GM12878 (cell line): ENCODE results near the gene DCPS. TPM values are rescaled to one million over a fixed set of nuclear protein-coding genes. Genes with fewer than 3 reads are reported as not detected.

Experiments
- ATAC-seq: fragments of 200-7000 bp; cut with Tn5 transposase; 3 replicates; pipeline ENCODE4 v1.9.1; 2020; ENCODE audit warnings: mild to moderate bottlenecking, moderate library complexity
- BruUV-seq: library from RNA; stranded (reverse); fragments of 400-500 nt; replicated peaks from 2 replicates; lab custom pipeline; 2021; lab: Mats Ljungman, UMichigan
- CTCF ChIA-PET: fragments of 300-600 bp; sonication (Branson Sonifier 250); formaldehyde crosslinking; extraction: SDS; loops from one replicate; lab custom pipeline; 2021; ENCODE audit warnings: inconsistent platforms; lab: Yijun Ruan, JAX
- POLR2A ChIA-PET: fragments of 350-600 bp; formaldehyde crosslinking; extraction: SDS; loops from one replicate; lab custom pipeline; 2021; ENCODE audit warnings: inconsistent platforms; lab: Charles Lee
- RAD21 ChIA-PET: fragments of 300-600 bp; sonication (Branson Sonifier 250); formaldehyde crosslinking; loops from one replicate; lab custom pipeline; 2023; ENCODE audit warnings: antibody characterized with exemption; ENCODE audit not compliant: unreplicated experiment; lab: Charles Lee
- SMC1A ChIA-PET: fragments of 300-600 bp; sonication (Branson Sonifier 250); formaldehyde crosslinking; loops from one replicate; lab custom pipeline; 2023; ENCODE audit not compliant: unreplicated experiment, uncharacterized antibody; lab: Charles Lee
- DNase-seq: peaks from one replicate; pipeline ENCODE4 v3.0.0-alpha.2; 2011; ENCODE audit warnings: low read depth, low spot score
- FAIRE-seq: peaks from 3 replicates; lab custom pipeline; 2011; peaks lifted over from hg19 to GRCh38; lab: Jason Lieb, UNC
- H2AFZ ChIP-seq: 2 replicates; pipeline ENCODE4 v1.6.0; 2011; ENCODE audit warnings: low read depth, low read length, control low read depth; ENCODE audit not compliant: control insufficient read depth
- H3K27ac ChIP-seq: 2 replicates; pipeline ENCODE4 v1.5.1; 2011; ENCODE audit warnings: control low read depth; ENCODE audit not compliant: control insufficient read depth, insufficient read depth
- H3K27me3 ChIP-seq, 2 experiments: replicated peaks in 1 of 2; 2 replicates each; pipeline versions ENCODE4 v1.6.0 to v1.6.1; 2011; ENCODE audit warnings: low read length in 1 of 2; ENCODE audit not compliant: control insufficient read depth in 2 of 2, insufficient read depth in 2 of 2
- H3K36me3 ChIP-seq, 2 experiments: 2 replicates each; pipeline ENCODE4 v1.5.1; 2011; ENCODE audit warnings: low read length in 1 of 2; ENCODE audit not compliant: control insufficient read depth in 2 of 2, insufficient read depth in 2 of 2
- H3K4me1 ChIP-seq: 2 replicates; pipeline ENCODE4 v1.6.1; 2011; ENCODE audit warnings: mild to moderate bottlenecking, low read length, moderate library complexity, mixed read lengths; ENCODE audit not compliant: control insufficient read depth, insufficient read depth
- H3K4me2 ChIP-seq: 2 replicates; pipeline ENCODE4 v1.6.0; 2011; ENCODE audit warnings: control low read depth; ENCODE audit not compliant: control insufficient read depth, insufficient read depth
- H3K4me3 ChIP-seq: fragments of 200-600 bp; sonication (generic); 2 replicates; pipeline ENCODE4 v1.5.1; 2016
- H3K79me2 ChIP-seq: 2 replicates; pipeline ENCODE4 v1.6.0; 2011; ENCODE audit warnings: low read length; ENCODE audit not compliant: control insufficient read depth, insufficient read depth
- H3K9ac ChIP-seq: 2 replicates; pipeline ENCODE4 v1.8.0; 2011; ENCODE audit warnings: low read length, control low read depth, mixed read lengths; ENCODE audit not compliant: control insufficient read depth, insufficient read depth
- H3K9me3 ChIP-seq: replicated peaks from 3 replicates; pipeline ENCODE4 v1.5.1; 2011; ENCODE audit warnings: mild to moderate bottlenecking, low read length; ENCODE audit not compliant: control insufficient read depth, insufficient read depth
- H4K20me1 ChIP-seq: 2 replicates; pipeline ENCODE4 v1.6.0; 2011; ENCODE audit not compliant: control insufficient read depth, insufficient read depth
- NR2F1 ChIP-seq: fragments of 450-650 bp; conservative IDR thresholded peaks from 2 replicates; pipeline ENCODE4 v1.6.1; 2017; ENCODE audit warnings: mild to moderate bottlenecking
- PBX3 ChIP-seq: IDR thresholded peaks from 2 replicates; pipeline ENCODE4 v1.6.1; 2011; ENCODE audit warnings: mild to moderate bottlenecking, low read depth, low read length, moderate library complexity; ENCODE audit not compliant: insufficient replicate concordance
- RELA ChIP-seq: fragments of 450-650 bp; IDR thresholded peaks from 2 replicates; pipeline ENCODE4 v1.8.0; 2014; ENCODE audit warnings: borderline replicate concordance; ENCODE audit not compliant: partially characterized antibody
- ZBTB11 ChIP-seq: fragments of 450-650 bp; formaldehyde crosslinking; IDR thresholded peaks from 2 replicates; pipeline ENCODE4 v1.5.0; 2022; ENCODE audit warnings: mild to moderate bottlenecking, missing genetic modification characterization
- WGBS: methylation state at CpG from one replicate; pipeline ENCODE4 v1.1.6; 2016; ENCODE audit warnings: low lambda C conversion rate; ENCODE audit not compliant: insufficient replicate concordance, insufficient coverage; ENCODE audit errors: missing lambda C conversion rate; 5-methylcytosine and 5-hydroxymethylcytosine counted together
- in situ Hi-C: fragments of 300-500 bp; cut with MboI; formaldehyde crosslinking; loops from 9 replicates; pipeline ENCODE4 v1.14.3; 2018; ENCODE audit warnings: mixed read lengths
- intact Hi-C: fragments of 100-400 bp; cut with micrococcal nuclease; formaldehyde crosslinking; loops from one replicate; pipeline ENCODE4 v1.14.2; 2022; ENCODE audit not compliant: unreplicated experiment
- polyA plus RNA-seq, 11 experiments: library from polyadenylated mRNA; depleted of rRNA in 4 of 11; unstranded in 6 of 11; stranded (reverse) in 5 of 11; fragments of >200 nt; fragmentation: Nextera tagmentation in 4 of 11; fragmentation: Illumina TruSeq in 1 of 11; extraction: Ambion mirVana in 4 of 11; extraction: Trizol in 1 of 11; gene quantifications; 1 replicate in 1 of 11; 2 replicates in 10 of 11; pipeline versions ENCODE4 v1.2.1 to v1.2.3, GENCODE V29; 2011 to 2016; ENCODE audit warnings: inconsistent platforms in 2 of 11, missing spikeins in 2 of 11, low read depth in 1 of 11
- total RNA-seq, 4 experiments: library from RNA; depleted of rRNA in 3 of 4; stranded (reverse); fragments of >200 nt in 3 of 4; fragmentation: Illumina TruSeq in 1 of 4; extraction: Trizol in 1 of 4; gene quantifications; 2 replicates each; pipeline versions ENCODE4 v1.2.1 to v1.2.3, GENCODE V29; 2013 to 2021

Gene DCPS
- total and polyA plus RNA-seq, 10 of the 15 experiments (the other 5 are each of a cell fraction or from before 2014, with no cell fraction given) = 23.5 to 101 (median 67.4) TPM

- Histone ChIP-seq H3K27ac (no peak overlapping the region), H3K9ac (no peak overlapping the region), H4K20me1 (no peaks in the 10 kb centered on the region), H3K27me3 (no peaks in the 10 kb centered on the region), H3K36me3 (peaks cover 20 to 24% of the 10 kb centered on the region in 2 experiments; a peak in 3 of 4 replicates), H2AFZ (no peak overlapping the region), H3K4me2 (no peak overlapping the region), H3K4me1 (peaks cover 4% of the 10 kb centered on the region; the same call in 1 of the 2 replicates), H3K9me3 (no peaks in the 10 kb centered on the region), H3K79me2 (peaks cover 4% of the 10 kb centered on the region), H3K4me3 (no peak overlapping the region)
- DNase-seq = no peak
- ATAC-seq = no peak
- POLR2A ChIA-PET = interaction anchor here (1.2 kb wide), 1 partner anchor 9 kb away, joined by 4 read pairs; no protein-coding TSS in a partner anchor
- in situ Hi-C loops = no loop called here
- 79% methylated on average over 16 of the region's 17 CpGs for WGBS
- RAD21 ChIA-PET = no interaction called here
- CTCF ChIA-PET = no interaction called here
- TF ChIP-seq ZBTB11 (CRISPR knock-in tag) (no peak), NR2F1 (no peak), RELA (no peak), PBX3 (no peak)
- SMC1A ChIA-PET = no interaction called here
- no peak for FAIRE-seq
- BruUV-seq = no TSS peak
- intact Hi-C loops = no loop called here
Observed at GRCh38 chr11:126347751-126348668, 44.1 kb downstream of the DCPS start.
